ENCODE measurements around the gene C3orf38.
"Not testable (repeated sequence)": the region's sequence is repeated elsewhere in the genome, so short reads cannot be mapped to it uniquely, and the experiment has no call there.

The C3orf38 gene

DNA sequence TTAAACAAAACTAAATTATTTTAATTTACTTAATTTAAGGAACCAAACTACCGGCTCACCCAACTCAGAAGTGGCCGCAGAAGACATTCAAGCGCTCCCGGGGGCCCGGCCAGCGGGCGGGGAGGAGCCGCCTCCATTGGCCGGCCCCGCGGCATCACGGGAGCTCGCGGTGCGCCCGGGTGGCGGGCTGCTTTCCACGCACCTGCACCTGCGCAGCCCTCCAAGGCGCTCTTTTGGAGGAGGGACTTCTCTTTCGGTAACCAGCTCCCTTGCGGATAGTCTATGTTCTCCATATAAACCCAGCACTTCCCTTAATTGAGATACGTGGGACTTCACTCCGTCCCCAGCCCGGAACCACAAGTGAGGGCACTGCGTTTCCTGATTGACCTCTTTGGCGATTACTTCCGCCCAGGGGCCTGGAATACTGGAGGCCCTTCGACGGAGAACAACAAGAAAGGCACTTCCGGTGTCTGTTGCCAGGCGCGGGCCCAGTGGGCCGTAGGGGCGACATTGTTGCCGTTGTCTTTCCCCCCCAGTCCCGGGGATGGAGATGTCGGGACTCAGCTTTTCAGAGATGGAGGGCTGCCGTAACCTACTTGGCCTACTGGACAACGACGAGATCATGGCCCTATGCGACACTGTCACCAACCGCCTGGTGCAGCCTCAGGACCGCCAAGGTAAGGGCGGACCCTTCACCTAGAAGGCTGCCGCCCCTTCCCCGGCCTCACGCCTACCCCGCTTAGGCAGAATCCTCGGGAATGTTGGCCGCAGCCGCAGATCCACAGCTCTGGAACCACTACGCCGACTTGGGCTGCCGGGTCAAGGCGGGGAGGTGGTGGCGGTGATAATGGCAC is at the start of gene C3orf38:
C3orf38 (plus strand) TSS at position 451 of the 854 bp plus-strand sequence; CDS start at position 545, 94 bp downstream.
- DNase-seq = peak; percentile 93

DNA sequence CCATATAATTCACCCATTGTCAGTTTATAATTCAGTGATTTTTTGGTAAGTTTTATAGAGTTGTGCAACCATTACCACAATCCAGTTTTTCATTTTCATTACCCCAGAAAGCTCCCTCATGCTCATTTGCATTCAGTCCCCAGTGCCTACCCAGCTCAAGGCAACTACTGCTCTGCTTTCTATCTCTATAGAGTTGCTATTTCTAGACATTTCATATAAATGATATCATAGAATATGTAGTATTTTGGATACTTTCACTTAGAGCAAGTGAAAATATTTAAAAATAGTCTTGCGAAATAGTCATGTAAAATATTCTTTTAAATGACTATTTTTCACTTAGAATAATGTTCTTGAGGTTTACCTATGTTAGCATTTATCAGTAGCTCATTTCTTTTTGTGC is 48.6 kb upstream of the C3orf38 start:
- DNase-seq = no peak

DNA sequence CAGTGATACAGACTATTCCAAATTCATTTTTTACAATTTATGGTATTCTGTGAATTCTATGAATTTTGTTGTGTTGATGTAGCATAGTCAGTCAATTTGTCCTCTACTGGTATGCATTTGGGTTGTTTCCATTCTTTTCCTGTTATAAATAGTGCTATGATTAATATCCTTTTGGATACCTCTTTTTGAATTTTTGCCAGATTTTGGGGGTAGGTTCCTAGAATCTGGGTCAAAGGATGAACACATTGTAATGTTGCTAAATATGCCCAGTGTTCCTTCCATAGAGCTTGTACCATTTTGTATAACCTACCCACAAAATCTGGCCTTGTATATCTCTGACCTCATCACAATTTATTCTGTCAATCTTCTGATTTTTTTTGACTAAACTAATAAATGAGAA is 44.4 kb upstream of the C3orf38 start:
- peak; percentile 68 for DNase-seq

DNA sequence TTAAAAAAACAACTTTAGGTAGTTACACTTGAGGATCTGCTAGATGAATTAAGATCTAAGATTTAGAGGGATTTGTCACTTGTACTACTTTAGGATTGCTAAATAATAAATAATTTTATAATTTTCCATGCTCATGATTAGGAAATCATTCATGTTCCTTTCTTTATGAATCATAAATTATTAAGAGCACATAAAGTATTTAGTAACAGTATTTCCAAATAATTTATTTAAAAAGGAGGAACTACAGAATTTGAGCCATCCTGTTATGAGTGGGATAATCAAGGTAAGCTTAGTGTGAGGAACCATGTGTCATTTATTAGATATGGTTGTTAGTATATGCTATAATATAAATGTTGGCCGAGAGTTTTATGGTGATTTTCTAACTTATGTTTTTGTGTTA is 37.5 kb upstream of the C3orf38 start:
- DNase-seq = no peak

DNA sequence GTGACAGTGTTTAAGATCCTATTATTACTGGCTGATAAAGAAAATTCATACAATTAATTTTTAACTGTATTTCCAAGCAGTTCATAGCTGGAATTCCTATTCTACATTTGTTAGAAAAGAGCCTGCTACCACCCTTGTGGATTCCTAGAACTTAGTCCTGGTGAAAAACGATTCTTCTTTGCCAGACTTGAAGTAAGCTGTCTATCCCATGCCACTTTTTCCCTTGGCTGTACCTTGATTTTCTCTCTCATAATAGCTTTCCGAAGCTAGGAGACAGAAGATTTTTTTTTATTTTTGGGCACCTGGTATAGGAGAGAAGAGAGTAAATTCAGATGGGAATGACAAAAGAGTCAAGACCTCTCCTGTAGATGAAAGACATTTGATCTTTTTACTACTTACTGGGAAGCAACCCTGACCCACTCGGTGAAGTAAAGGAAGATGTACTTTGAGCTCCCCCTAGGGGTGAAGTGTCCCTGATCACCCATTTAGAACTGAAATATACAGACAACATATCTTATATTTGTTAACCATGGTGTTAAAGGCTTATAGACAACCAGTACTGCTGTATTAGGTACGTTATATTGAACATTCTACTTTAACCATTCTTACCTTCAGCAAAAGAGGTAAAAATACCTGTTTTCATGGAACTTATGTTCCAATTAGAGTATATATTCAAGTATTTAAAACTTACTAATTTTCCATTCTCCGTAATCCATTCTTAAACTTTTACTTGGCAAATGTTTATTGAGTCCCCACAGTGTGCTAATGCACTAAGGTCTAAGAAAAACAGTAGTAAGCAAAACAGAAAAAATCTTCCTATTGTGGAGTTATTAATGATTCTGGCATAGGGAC is 36.2 kb upstream of the C3orf38 start:
- peak; percentile 62 for DNase-seq

DNA sequence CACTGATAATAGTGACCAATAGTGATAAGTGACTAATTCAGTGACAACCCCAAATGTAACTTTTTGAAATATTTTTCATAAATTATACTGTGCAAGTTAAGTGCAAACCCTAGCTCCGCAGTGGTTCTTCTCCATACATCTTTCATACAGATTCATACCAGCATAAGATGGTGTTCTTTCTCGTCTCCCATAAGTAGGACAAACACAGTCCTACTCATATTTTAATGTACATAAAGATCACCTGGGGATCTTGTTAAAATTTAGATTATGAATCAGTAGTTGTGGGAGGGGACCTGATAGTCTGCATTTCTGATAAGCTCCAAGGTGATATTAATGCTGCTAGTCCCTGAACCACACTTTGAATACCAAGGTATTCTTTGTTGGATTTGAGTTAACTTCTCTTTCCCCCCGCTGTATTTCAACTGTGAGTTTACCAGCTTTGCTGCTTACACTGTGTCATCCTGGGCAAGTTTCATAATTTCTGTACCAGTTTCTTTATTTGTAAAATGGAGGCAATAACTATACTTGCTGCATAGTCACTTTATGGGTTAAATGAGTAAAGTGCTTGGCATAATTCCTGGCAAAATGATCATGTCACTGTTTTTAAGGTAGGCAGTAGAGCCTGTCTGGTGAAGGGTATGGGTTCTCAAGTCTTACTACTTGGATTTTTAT is 34.7 kb upstream of the C3orf38 start:
- DNase-seq = no peak

DNA sequence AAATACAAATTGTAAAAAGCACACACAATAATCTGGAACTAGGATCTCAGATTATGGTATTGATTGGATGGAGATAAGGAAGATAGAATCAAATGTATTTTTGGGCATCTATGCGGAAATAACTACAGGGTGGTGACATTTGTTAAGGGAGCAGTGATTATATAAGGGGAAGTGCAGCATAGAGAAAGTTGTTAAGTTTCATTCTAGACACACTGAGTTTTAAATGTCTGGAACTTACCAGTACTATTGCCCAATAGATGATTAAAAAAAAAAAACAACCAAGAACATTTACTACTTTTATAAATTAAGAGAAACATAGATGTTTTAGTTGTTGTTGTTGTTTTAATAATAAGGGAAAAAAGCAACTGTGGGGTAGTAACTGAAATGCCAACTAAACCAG is 32.1 kb upstream of the C3orf38 start:
- no peak for DNase-seq

DNA sequence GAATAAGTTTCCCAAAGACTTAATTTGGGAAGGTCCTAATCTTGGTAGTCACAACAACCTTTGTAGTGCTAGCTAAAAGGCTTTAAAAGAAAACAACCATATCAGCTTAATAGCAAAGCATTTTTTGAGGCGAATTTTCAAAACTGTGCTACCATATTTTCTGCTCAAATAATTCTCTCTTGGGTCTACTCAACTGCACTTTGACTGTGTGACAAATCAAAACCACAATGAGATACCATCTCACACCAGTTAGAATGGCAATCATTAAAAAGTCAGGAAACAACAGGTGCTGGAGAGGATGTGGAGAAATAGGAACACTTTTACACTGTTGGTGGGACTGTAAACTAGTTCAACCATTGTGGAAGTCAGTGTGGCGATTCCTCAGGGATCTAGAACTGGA is 31.2 kb upstream of the C3orf38 start:
- not testable (repeated sequence) for DNase-seq

DNA sequence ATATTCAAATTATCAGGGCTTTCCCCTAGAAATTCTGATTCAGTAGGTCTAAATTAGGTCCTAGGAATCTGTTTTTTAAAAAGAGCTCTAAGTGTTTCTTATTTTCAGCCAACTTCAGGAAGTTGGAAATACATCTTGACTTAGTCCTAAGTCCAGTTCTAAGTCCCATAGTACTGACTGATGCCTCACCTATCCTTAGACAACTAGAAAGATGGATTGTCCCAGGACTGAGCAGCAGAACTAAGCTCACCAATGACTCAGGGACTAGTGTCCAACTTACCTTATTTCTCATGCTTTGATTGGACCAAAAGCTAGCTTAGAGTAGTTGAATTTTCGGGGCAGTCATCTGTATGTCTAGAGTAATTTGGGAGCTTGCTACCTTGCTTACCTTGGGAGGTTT is 26.2 kb upstream of the C3orf38 start:
- no peak for DNase-seq

DNA sequence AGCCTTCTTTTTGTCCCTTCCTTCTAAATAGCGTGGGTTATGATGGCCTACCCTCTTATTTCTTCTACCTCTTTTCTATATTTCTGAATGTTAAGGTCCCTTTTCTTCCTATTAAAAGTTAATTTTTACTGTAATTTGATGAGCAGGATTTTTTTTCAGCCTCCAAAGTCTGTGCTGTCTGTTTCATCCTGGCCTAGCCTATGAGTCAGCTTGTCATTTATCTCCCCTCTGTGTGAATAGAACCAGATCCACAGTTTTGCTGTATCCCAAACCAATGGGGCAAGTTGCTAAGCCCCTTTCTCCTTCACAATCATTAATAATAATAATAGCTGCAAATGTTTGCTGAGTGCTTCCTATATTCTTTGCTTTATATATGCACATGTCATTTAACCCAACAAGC is 18.1 kb upstream of the C3orf38 start:
- no peak for DNase-seq

DNA sequence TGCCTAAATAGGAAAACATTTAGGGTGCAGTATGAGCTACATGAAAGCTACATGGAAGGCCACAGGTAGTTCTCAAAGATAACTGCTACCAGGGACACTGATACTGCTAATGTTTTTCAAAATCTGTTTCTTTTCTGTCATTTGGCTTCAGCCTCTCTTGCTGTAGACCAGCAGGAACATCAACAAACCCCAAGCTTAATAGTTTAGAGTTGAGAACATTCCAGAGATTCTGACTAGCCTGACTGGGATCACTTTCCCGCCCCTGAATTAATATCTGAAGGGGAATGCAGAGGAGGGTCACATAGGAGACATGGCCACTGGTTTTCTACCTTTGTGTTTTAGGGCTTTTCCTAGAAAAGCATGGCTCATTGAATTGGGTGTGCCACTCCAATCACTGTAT is 16.9 kb upstream of the C3orf38 start:
- DNase-seq = no peak

DNA sequence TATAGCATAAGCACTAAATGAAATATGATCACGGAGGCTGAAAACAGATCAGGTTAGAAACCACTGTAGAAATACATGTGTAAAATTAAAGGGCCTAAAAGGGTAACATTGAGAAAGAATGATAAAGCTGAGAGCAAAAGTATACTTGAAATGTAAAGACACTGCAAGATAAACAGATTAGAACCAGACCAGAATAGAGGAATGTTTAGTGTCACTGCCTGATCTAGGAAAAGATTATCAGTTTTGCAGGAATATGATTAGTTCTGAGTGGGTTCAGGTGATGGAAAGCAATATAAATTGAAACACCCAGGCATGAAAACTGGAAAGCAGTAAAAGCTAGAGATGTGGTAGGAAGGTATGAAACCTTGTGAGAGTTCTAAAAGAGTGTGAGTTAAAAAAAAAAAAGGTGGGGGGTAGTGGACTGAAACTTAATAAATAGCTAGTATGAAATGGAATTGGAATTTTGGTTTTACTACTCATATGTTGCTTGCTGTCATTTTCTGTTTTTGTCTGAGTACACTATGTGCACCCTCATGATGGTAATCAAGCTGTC is 16.0 kb upstream of the C3orf38 start:
- DNase-seq = no peak

DNA sequence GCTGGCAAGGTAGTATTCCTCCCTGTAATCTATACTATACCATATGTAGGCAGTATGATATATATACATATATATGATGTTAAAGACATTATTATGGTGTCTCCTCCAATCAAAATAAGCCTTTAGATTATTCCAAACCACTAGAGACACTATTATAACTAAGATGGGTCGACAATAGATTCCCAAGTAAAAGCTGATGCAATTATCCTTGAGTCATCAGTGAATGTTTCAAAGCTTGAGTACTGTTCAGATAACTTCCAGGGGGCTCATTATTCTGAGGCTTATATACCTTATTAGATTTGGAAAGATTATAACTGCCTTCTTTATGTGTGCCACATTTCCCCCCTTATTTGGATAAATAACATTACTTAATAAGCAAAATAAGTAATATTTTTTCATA is 11.9 kb upstream of the C3orf38 start:
- peak; percentile 58 for DNase-seq

DNA sequence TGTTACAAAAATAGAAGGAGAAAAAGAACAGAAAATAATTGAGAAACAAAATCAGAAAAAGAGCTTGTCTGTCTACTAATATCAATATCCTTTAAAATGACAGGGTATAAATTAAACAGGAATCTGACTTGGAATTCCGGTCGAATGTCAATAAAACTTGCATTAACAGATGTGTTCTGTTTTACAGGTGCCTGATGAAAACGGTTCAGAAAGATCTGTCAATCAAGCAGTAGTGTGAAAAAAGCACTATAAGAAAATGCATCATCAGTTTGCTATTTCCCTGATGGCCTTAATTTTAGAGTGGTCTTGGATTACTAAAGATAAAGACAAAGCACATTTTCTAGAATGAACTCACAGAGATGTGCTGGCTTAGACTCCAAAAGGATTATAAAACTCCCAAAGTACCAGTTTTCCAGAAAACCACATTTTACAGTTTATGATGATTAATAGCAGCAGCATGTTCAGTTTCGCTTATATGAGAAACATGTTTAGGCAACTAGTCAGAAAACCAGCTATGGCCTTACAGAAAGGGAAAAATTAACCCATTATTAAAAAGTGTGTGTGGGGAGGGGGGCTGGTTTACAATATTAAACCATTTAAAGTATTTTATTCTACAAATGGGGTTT is 8.2 kb upstream of the C3orf38 start:
- peak; percentile 87 for DNase-seq

DNA sequence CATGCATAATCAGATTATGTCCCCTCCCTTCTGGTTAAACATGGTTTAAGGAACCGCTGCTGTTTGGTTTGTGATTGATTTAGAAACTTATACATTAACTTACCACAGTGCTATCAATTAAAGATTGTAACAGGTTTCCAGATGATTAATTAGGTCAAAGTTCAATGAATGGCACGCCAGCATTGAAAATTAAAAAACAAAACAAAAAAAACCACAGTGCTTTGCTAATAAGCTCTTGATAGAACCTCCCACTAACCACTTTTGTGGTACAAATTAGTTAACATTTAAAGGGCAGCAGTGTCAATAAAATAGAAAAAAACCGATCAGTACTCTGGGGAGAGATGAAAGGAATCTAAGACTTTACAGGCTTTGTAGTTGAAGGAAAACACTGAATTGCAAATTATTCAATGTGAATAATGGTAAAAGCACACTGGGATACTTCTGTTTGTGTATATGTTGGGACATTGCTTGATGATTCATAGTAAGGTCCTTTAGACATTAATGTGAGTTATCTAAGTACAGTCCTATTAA is 7.6 kb upstream of the C3orf38 start:
- peak; percentile 70 for DNase-seq

DNA sequence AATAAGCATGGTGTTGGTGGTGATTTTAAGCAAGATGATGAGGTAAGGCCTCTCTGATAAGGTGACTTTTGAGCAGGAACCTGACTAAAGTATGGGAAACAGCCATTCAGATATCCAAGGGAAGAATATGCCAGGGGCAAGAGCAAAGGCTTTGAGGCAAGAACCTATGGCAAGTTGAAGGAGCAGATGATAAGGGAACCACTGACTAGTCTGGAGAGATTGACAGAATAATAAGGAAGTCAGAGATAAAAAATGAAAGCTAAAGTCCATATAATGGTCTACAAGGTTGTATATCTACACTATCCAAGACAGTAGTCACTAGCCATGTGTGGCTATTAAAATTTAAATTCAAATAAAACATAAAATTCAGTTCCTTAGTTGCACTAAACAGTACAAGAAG is 2.5 kb upstream of the C3orf38 start:
- no peak for DNase-seq

DNA sequence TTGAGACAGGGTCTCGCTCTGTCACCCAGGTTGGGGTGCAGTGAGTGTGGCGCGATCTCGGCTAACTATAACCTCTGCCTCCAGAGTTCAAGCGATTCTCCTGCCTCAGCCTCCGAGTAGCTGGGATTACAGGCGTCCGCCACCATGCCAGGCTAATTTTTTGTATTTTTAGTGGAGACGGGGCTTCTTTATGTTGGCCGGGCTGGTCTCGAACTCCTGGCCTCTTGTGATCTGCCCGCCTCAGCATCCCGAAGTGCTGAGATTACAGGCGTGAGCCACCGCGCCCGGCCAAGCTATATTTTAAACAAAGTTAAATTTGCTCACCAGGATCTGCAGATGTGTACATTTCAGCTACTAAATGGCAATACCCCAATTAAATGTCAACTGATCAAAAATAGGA is 1.1 kb upstream of the C3orf38 start:
- no peak for DNase-seq

DNA sequence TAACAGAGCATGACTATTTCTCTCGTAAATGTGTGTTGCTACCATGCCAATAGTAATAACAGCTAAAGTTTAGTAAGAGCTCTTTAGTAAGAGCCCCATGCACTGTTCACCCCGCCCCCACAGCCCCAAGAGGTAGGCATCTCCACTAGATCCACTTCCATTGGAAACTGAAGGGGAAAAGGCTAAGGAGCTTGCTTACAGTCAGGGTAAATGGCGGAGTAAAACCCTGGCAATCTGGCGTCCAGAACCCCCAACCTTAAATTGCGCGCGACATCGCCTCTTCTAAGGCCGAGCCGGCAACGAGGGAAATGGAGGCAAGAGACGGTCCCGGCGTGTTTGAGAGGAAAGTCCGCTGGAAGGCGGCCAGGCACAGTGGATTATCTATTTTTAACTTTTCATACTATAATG is 654 bp upstream of the C3orf38 start:
- no peak for DNase-seq

DNA sequence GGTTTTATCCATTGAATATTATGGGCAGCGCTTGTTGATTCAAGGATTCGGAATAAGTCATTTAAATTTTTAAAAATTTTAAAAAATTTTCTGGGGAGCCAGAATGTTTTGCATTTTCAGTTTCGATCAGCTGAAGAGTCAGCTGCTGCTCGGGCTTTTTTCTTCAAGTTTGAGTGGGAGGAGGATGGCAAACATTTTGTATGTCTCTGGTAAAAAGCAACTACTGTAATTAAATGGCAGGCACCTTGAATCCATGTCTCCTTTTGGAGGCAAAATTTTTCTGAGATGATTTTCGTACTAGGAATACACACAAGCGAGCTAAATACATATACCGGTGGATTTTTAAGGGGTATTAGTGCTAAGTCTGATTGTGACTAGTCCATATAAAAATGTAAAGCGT is 612 bp downstream of the C3orf38 start:
- DNase-seq = no peak

DNA sequence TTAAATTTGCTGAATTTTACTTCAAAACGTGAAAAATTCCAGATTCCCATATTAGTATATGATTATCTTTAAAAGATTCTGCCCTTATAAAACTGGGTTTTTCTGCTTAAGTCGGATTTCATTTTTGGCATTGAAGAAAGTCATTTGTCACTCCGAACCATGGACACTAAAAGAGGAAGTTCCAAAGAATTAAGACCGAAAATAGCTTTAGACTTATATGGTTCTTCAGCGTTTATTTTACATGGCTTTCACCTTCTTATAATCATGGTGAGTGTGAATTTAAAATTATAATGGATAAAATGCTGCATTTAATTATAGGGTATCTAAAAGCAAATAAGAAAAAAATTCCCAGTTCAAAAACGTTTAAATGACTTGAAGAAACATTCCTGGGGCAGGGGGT is 1.0 kb downstream of the C3orf38 start:
- no peak for DNase-seq

DNA sequence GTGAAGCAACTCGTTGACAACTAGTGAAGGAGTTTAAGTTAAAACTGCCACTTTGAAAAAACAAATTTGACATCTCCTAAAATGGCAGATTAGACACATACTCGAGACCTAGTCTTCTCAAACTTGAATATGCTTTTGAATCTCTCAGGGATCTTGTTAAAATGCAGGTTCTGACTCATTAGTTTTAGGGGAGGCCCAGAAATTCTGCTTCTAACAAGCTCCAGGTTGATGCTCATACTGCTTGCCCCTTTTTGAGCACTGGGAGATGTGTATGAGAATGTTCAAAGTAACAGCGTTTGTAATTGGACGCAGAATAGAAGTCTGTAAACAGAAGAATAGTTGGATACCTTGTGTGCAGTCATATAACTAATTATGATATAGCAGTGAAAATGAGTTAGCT is 1.6 kb downstream of the C3orf38 start:
- DNase-seq = no peak

DNA sequence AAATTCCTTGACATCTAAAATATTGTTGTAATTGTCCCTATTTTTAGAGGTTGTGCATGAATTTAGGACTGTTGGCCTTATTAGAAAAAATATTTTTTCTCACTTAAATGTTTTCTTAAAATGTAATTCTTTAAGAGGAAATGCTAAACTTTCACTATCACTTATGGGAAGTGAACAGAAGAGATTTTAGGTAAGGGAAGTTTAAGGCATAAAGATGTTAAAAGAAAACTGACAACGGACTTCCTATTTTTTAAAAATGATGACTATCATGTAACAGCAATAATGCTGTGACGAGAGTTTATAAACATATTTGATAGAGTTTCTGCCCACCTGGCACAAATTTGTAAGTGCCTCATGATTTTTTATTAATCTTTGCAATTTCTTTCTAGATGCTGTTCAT is 3.1 kb downstream of the C3orf38 start:
- no peak for DNase-seq

Measured in HCEC 1CT (cell line).